K562 (cell line): ENCODE measurements around the gene CD248. TPM values are rescaled to one million over a fixed set of nuclear protein-coding genes. Genes with fewer than 3 reads are reported as not detected.

ENCODE experiments used
- ELF4 ChIP-seq: fragments of 450-650 bp; formaldehyde crosslinking; IDR thresholded peaks from 2 replicates; pipeline ENCODE4 v1.4.0; 2022; ENCODE audit warnings: missing genetic modification characterization
- ESRRA ChIP-seq: fragments of 450-650 bp; IDR thresholded peaks from 2 replicates; pipeline ENCODE4 v1.6.1; 2014; ENCODE audit warnings: low read depth, mild to moderate bottlenecking, moderate library complexity, borderline replicate concordance
- MEF2D ChIP-seq: conservative IDR thresholded peaks from 2 replicates; pipeline ENCODE4 v1.6.1; 2016; ENCODE audit warnings: low read depth, missing genetic modification characterization, missing compliant biosample characterization
- MLX ChIP-seq, 2 experiments: fragments of 450-650 bp in 1 of 2; sonication (generic) in 1 of 2; formaldehyde crosslinking; conservative IDR thresholded peaks; 2 replicates each; pipeline versions ENCODE4 v1.4.0 to v1.8.1; 2020 to 2022; ENCODE audit warnings: mild to moderate bottlenecking in 1 of 2, missing genetic modification reagents in 1 of 2
- MYBL2 ChIP-seq, 2 experiments: fragments of 450-650 bp in 1 of 2; sonication (generic) in 1 of 2; formaldehyde crosslinking in 1 of 2; IDR thresholded peaks; 2 replicates each; pipeline versions ENCODE4 v1.6.1 to v1.8.1; 2017 to 2022; ENCODE audit warnings: borderline replicate concordance in 1 of 2, inconsistent platforms in 1 of 2, low read depth in 1 of 2, mild to moderate bottlenecking in 1 of 2, missing genetic modification reagents in 1 of 2, moderate library complexity in 1 of 2
- NFE2 ChIP-seq: IDR thresholded peaks from 2 replicates; pipeline ENCODE4 v1.6.1; 2014; ENCODE audit warnings: antibody characterized with exemption, low read depth
- PML ChIP-seq: IDR thresholded peaks from 2 replicates; pipeline ENCODE4 v1.6.1; 2012; ENCODE audit warnings: low read length, inconsistent platforms
- POLR2AphosphoS2 ChIP-seq: IDR thresholded peaks from 2 replicates; pipeline ENCODE4 v1.6.1; 2012; ENCODE audit warnings: low read length, improper control_type of control experiment
- POLR2H ChIP-seq: IDR thresholded peaks from 2 replicates; pipeline ENCODE4 v1.6.1; 2016; ENCODE audit warnings: missing genetic modification characterization, low read depth, mild to moderate bottlenecking, control low read depth, missing compliant biosample characterization, moderate library complexity
- RBFOX2 ChIP-seq: fragments of 200-400 bp; formaldehyde crosslinking; IDR thresholded peaks from 2 replicates; pipeline ENCODE4 v1.6.1; 2017; ENCODE audit warnings: low read depth, mild to moderate bottlenecking, low read length, moderate library complexity
- RBM25 ChIP-seq: fragments of 200-400 bp; formaldehyde crosslinking; IDR thresholded peaks from 2 replicates; pipeline ENCODE4 v1.6.1; 2018; ENCODE audit warnings: low read length, low read depth, moderate library complexity; ENCODE audit not compliant: severe bottlenecking
- RFX5 ChIP-seq: IDR thresholded peaks from 2 replicates; pipeline ENCODE4 v1.6.1; 2011; ENCODE audit warnings: low read depth, mild to moderate bottlenecking, improper control_type of control experiment, low read length
- SAP30 ChIP-seq: fragments of 200-600 bp; sonication (generic); IDR thresholded peaks from 2 replicates; pipeline ENCODE4 v1.6.1; 2012; ENCODE audit warnings: borderline replicate concordance, low read depth, mild to moderate bottlenecking, moderate library complexity, low read length, control low read depth, inconsistent platforms; ENCODE audit not compliant: insufficient read depth, poor library complexity, severe bottlenecking
- SIN3A ChIP-seq, 2 experiments: fragments of 150-350 bp in 1 of 2; IDR thresholded peaks; 2 replicates each; pipeline ENCODE4 v1.6.1; 2011 to 2016; ENCODE audit warnings: borderline replicate concordance in 2 of 2, low read depth in 2 of 2, low read length in 2 of 2, mild to moderate bottlenecking in 2 of 2, moderate library complexity in 2 of 2; ENCODE audit not compliant: control insufficient read depth in 1 of 2
- TAF15 ChIP-seq: fragments of 200-400 bp; formaldehyde crosslinking; IDR thresholded peaks from 2 replicates; pipeline ENCODE4 v1.6.1; 2017; ENCODE audit warnings: mild to moderate bottlenecking, low read depth, low read length, moderate library complexity
- TARDBP ChIP-seq: fragments of 450-650 bp; IDR thresholded peaks from 2 replicates; pipeline ENCODE4 v1.6.1; 2016
- YBX1 ChIP-seq: fragments of 450-650 bp; IDR thresholded peaks from 2 replicates; pipeline ENCODE4 v1.7.1; 2016; ENCODE audit warnings: mild to moderate bottlenecking
- ZFP1 ChIP-seq: fragments of 450-650 bp; formaldehyde crosslinking; IDR thresholded peaks from 2 replicates; pipeline ENCODE4 v1.4.0; 2020; ENCODE audit warnings: mild to moderate bottlenecking, mixed read lengths
- ZNF436 ChIP-seq: fragments of 250-450, 450-650 bp; sonication (Bioruptor Pico); formaldehyde crosslinking; IDR thresholded peaks from 2 replicates; pipeline ENCODE4 v1.7.0; 2020; ENCODE audit warnings: mild to moderate bottlenecking
- polyA plus RNA-seq, 8 experiments: library from polyadenylated mRNA; depleted of rRNA in 4 of 8; stranded (reverse) in 5 of 8; unstranded in 3 of 8; fragments of >200 nt; fragmentation: Nextera tagmentation in 2 of 8; fragmentation: Illumina TruSeq in 1 of 8; extraction: Ambion mirVana in 2 of 8; extraction: Trizol in 1 of 8; gene quantifications; 2 replicates each; pipeline versions ENCODE4 v1.2.1 to v1.2.3, GENCODE V29; 2011 to 2014; ENCODE audit warnings: inconsistent platforms in 1 of 8, missing spikeins in 1 of 8
- total RNA-seq, 7 experiments: library from RNA; depleted of rRNA in 6 of 7; stranded (reverse); fragments of >200 nt in 6 of 7; fragmentation: Illumina TruSeq in 2 of 7; extraction: Trizol in 2 of 7; gene quantifications; 2 replicates each; pipeline versions ENCODE4 v1.2.1 to v1.2.3, GENCODE V29; 2011 to 2021; ENCODE audit warnings: low replicate concordance in 1 of 7
- TF ChIP-seq, protein P1 (sequence below), 2 experiments: fragments of 450-650 bp; conservative IDR thresholded peaks; 2 replicates each; pipeline ENCODE4 v1.6.1; 2017; ENCODE audit warnings: mild to moderate bottlenecking in 2 of 2, moderate library complexity in 2 of 2
- TF ChIP-seq, protein P2 (sequence below): fragments of 450-650 bp; IDR thresholded peaks from 2 replicates; pipeline ENCODE4 v1.7.1; 2018; ENCODE audit warnings: mild to moderate bottlenecking, low read depth; ENCODE audit not compliant: partially characterized antibody
- TF ChIP-seq, protein P3 (sequence below), 2 experiments: fragments of 250-450 bp in 1 of 2; fragments of 450-650 bp in 1 of 2; sonication (Bioruptor Pico) in 1 of 2; IDR thresholded peaks; 2 replicates each; pipeline versions ENCODE4 v1.6.1 to v1.8.0; 2016 to 2021; ENCODE audit warnings: mild to moderate bottlenecking in 2 of 2, moderate library complexity in 2 of 2, missing compliant biosample characterization in 1 of 2, missing genetic modification characterization in 1 of 2
- TF ChIP-seq, protein P4 (sequence below): fragments of 250-450 bp; sonication (Bioruptor Pico); IDR thresholded peaks from 2 replicates; pipeline ENCODE4 v1.8.0; 2021; ENCODE audit warnings: moderate library complexity, mild to moderate bottlenecking, inconsistent platforms

CD248 gene
- total and polyA plus RNA-seq, 9 of the 15 experiments (the other 6 are each of a cell fraction or from before 2014, with no cell fraction given): 0.09 TPM; not detected in 8

DNA sequence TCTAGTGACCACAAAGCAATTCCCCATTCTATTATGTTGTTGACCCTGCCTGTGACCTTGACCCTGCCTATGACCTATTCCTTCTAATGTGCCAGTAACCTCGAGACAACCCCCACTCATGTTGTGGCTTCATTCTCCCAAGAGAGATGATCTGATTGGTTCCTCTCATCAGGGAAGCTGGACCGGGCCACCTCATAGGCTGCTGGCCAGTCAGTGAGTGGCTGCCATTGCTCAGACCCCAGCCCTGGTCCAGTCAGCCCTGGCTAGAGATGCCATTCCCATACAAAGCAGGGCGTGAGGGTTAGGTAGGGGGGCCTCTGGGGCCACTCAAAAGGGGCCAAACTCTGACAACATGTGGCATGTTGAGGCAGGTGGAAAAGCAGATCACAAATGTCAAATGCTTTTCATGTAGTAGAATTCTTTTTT lies 42.8 kb upstream of the CD248 start (continued):
- no peak for TF ChIP-seq RBFOX2
- TF ChIP-seq POLR2H: no peak
- no peak for TF ChIP-seq RFX5
- TF ChIP-seq, protein P1, sequence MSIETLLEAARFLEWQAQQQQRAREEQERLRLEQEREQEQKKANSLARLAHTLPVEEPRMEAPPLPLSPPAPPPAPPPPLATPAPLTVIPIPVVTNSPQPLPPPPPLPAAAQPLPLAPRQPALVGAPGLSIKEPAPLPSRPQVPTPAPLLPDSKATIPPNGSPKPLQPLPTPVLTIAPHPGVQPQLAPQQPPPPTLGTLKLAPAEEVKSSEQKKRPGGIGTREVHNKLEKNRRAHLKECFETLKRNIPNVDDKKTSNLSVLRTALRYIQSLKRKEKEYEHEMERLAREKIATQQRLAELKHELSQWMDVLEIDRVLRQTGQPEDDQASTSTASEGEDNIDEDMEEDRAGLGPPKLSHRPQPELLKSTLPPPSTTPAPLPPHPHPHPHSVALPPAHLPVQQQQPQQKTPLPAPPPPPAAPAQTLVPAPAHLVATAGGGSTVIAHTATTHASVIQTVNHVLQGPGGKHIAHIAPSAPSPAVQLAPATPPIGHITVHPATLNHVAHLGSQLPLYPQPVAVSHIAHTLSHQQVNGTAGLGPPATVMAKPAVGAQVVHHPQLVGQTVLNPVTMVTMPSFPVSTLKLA (conservative IDR thresholded peaks at IDR 0.05): no peak
- TF ChIP-seq SAP30: no peak
- no peak for TF ChIP-seq TAF15
- no peak for TF ChIP-seq ELF4
- no peak for TF ChIP-seq NFE2
- TF ChIP-seq TARDBP: no peak
- no peak for TF ChIP-seq MYBL2 (IDR thresholded peaks at IDR 0.05; ENCODE audit: low read depth)
- no peak for TF ChIP-seq MYBL2 (CRISPR knock-in tag; IDR thresholded peaks at IDR 0.05; ENCODE audit: borderline replicate concordance)
- TF ChIP-seq, protein P2, sequence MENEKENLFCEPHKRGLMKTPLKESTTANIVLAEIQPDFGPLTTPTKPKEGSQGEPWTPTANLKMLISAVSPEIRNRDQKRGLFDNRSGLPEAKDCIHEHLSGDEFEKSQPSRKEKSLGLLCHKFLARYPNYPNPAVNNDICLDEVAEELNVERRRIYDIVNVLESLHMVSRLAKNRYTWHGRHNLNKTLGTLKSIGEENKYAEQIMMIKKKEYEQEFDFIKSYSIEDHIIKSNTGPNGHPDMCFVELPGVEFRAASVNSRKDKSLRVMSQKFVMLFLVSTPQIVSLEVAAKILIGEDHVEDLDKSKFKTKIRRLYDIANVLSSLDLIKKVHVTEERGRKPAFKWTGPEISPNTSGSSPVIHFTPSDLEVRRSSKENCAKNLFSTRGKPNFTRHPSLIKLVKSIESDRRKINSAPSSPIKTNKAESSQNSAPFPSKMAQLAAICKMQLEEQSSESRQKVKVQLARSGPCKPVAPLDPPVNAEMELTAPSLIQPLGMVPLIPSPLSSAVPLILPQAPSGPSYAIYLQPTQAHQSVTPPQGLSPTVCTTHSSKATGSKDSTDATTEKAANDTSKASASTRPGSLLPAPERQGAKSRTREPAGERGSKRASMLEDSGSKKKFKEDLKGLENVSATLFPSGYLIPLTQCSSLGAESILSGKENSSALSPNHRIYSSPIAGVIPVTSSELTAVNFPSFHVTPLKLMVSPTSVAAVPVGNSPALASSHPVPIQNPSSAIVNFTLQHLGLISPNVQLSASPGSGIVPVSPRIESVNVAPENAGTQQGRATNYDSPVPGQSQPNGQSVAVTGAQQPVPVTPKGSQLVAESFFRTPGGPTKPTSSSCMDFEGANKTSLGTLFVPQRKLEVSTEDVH: no peak
- peak; percentile 83 for TF ChIP-seq POLR2AphosphoS2
- no peak for TF ChIP-seq YBX1
- TF ChIP-seq ZNF436: no peak
- TF ChIP-seq RBM25: peak; percentile 12
- TF ChIP-seq MLX (CRISPR knock-in tag; conservative IDR thresholded peaks at IDR 0.05): no peak
- no peak for TF ChIP-seq ZFP1 (CRISPR knock-in tag)
- TF ChIP-seq ESRRA: peak; percentile 98
- TF ChIP-seq, protein P3, sequence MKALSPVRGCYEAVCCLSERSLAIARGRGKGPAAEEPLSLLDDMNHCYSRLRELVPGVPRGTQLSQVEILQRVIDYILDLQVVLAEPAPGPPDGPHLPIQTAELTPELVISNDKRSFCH (CRISPR knock-in tag; IDR thresholded peaks at IDR 0.05): no peak
- TF ChIP-seq, protein P3 (tag; IDR thresholded peaks at IDR 0.05): no peak
- TF ChIP-seq, protein P4, sequence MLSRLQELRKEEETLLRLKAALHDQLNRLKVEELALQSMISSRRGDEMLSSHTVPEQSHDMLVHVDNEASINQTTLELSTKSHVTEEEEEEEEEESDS: no peak
- TF ChIP-seq MEF2D: no peak
- no peak for TF ChIP-seq SIN3A (IDR thresholded peaks at IDR 0.05; ENCODE audit: borderline replicate concordance in 2 of 2, control insufficient read depth in 1 of 2, low read depth in 2 of 2, low read length in 2 of 2)
- no peak for TF ChIP-seq PML
